PC-9 (cell line): Measurements from ENCODE around the gene ZNF774.

Source experiments
- EZH2 ChIP-seq: fragments of 200-600 bp; sonication (generic); IDR thresholded peaks from 2 replicates; pipeline ENCODE4 v1.8.0; 2017; ENCODE audit warnings: antibody characterized with exemption, low read depth
- TF ChIP-seq, protein P1 (sequence below): fragments of 200-600 bp; sonication (generic); conservative IDR thresholded peaks from 2 replicates; pipeline ENCODE4 v1.6.1; 2017; ENCODE audit warnings: mixed run types, antibody characterized with exemption, mild to moderate bottlenecking, moderate library complexity

DNA sequence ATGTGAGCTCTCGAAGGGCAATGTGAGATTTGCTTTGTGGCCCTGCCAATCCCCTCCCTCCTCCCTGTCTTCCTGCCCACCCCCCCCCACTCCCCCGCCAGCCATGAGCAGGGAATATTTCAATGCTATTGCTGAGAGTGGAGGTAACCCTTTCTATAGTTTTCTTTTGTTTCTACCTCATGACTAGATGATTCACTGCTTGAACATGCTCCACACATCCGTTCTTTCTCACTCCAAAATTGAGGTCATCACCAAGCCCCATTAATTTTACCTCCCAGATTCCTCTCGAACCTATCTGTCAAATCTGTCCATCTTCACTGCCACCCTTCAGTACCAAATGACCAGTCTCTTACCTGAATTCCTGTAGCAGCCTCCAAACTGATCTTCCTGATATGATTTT is 12.2 kb downstream of the ZNF774 start:
- TF ChIP-seq, protein P1, sequence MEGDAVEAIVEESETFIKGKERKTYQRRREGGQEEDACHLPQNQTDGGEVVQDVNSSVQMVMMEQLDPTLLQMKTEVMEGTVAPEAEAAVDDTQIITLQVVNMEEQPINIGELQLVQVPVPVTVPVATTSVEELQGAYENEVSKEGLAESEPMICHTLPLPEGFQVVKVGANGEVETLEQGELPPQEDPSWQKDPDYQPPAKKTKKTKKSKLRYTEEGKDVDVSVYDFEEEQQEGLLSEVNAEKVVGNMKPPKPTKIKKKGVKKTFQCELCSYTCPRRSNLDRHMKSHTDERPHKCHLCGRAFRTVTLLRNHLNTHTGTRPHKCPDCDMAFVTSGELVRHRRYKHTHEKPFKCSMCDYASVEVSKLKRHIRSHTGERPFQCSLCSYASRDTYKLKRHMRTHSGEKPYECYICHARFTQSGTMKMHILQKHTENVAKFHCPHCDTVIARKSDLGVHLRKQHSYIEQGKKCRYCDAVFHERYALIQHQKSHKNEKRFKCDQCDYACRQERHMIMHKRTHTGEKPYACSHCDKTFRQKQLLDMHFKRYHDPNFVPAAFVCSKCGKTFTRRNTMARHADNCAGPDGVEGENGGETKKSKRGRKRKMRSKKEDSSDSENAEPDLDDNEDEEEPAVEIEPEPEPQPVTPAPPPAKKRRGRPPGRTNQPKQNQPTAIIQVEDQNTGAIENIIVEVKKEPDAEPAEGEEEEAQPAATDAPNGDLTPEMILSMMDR = no peak
- no peak for TF ChIP-seq EZH2
